RWPE1 (cell line): Measurements from ENCODE around the gene LATS2.
"Not testable (repeated sequence)": the region's sequence is repeated elsewhere in the genome, so short reads cannot be mapped to it uniquely, and the experiment has no call there.

Experiments used
- CTCF ChIA-PET: fragments of 350-600 bp; sonication (Branson Sonifier 250); formaldehyde crosslinking; extraction: SDS; loops from one replicate; lab custom pipeline; 2021; lab: Yijun Ruan, JAX
- POLR2A ChIA-PET: fragments of 400-600 bp; formaldehyde crosslinking; extraction: SDS; loops from one replicate; lab custom pipeline; 2020; ENCODE audit warnings: antibody characterized with exemption; ENCODE audit not compliant: low non-redundant PET; lab: Yijun Ruan, JAX
- DNase-seq: peaks from one replicate; pipeline ENCODE4 v3.0.0; 2012; ENCODE audit warnings: low spot score
- H3K27ac ChIP-seq: fragments of 450-650 bp; 2 replicates; pipeline ENCODE4 v1.5.1; 2017
- TF ChIP-seq, protein P1 (sequence below): fragments of 450-650 bp; conservative IDR thresholded peaks from 2 replicates; pipeline ENCODE4 v1.5.1; 2017; ENCODE audit warnings: low read depth, mild to moderate bottlenecking

Gene LATS2

GRCh38 chr13:20955496-20955895 is 105.9 kb downstream of the LATS2 start:
- ChIA-PET CTCF (interaction anchor here (0.6 kb wide), 1 partner anchor 265 kb away, joined by 3 read pairs; no protein-coding TSS in a partner anchor), POLR2A (no interaction called here)
- no peak for DNase-seq
- H3K27ac ChIP-seq: no peak overlapping the region
- TF ChIP-seq, protein P1, sequence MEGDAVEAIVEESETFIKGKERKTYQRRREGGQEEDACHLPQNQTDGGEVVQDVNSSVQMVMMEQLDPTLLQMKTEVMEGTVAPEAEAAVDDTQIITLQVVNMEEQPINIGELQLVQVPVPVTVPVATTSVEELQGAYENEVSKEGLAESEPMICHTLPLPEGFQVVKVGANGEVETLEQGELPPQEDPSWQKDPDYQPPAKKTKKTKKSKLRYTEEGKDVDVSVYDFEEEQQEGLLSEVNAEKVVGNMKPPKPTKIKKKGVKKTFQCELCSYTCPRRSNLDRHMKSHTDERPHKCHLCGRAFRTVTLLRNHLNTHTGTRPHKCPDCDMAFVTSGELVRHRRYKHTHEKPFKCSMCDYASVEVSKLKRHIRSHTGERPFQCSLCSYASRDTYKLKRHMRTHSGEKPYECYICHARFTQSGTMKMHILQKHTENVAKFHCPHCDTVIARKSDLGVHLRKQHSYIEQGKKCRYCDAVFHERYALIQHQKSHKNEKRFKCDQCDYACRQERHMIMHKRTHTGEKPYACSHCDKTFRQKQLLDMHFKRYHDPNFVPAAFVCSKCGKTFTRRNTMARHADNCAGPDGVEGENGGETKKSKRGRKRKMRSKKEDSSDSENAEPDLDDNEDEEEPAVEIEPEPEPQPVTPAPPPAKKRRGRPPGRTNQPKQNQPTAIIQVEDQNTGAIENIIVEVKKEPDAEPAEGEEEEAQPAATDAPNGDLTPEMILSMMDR: no peak

- H3K27ac ChIP-seq: no peak overlapping the region
- CTCF ChIA-PET: no interaction called here
- TF ChIP-seq, protein P1: no peak
- POLR2A ChIA-PET: no interaction called here
- no peak for DNase-seq
These were observed 108.0 kb downstream of the LATS2 start for GRCh38 chr13:20953245-20953931.

DNA sequence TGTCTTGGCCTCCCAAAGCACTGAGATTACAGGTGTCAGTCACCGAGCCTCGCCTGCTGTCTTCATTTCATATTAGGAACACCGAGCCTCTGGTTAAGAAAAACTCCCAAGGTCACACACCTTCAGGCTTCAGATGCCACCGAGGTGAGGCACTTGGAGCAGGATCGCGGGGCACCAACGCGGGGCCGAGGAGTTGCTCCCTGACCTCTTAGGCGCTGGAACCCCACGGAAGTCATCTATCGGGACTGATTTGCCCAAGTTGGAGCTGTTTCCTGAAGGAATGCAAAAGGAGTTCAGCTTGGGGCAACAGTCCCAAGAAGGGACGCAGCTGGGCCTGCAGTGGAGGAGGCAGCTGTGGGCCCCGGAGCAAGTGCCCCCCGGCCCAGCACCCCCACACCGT is 108.5 kb downstream of the LATS2 start:
- POLR2A ChIA-PET: no interaction called here
- DNase-seq: no peak
- CTCF ChIA-PET: no interaction called here
- TF ChIP-seq, protein P1: no peak
- no peak overlapping the region for H3K27ac ChIP-seq

DNA sequence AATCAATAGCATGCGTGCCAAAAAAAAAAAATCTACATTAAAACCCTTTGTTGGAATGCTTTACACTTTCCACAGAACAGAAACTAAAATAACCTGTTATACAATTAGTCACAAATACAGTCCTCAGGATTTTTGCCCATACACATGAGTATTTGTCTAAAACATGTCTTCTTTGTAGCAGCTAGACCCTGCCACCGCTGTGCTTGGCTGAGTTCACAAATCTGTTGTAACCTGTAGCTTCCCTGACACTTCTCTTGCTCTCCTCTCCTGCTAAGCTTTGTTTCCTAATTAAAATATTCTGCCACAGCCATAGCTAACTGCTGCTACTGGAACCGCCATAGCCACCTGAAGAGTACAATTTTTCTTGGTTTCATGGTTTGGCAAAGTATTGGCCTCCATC is 113.4 kb downstream of the LATS2 start:
- CTCF ChIA-PET: interaction anchor here (0.6 kb wide), 1 partner anchor 184 kb away, joined by 3 read pairs; no protein-coding TSS in a partner anchor
- DNase-seq, POLR2A ChIA-PET, H3K27ac ChIP-seq: not testable (repeated sequence)

- TF ChIP-seq, protein P1: no peak
- ChIA-PET CTCF (interaction anchor here (0.6 to 1.1 kb wide), 2 partner anchors 21 to 166 kb away, joined by 3 to 9 read pairs; no protein-coding TSS in a partner anchor), POLR2A (no interaction called here)
- no peak overlapping the region for H3K27ac ChIP-seq
- no peak for DNase-seq
These were observed 115.4 kb downstream of the LATS2 start for GRCh38 chr13:20945952-20946383.

DNA sequence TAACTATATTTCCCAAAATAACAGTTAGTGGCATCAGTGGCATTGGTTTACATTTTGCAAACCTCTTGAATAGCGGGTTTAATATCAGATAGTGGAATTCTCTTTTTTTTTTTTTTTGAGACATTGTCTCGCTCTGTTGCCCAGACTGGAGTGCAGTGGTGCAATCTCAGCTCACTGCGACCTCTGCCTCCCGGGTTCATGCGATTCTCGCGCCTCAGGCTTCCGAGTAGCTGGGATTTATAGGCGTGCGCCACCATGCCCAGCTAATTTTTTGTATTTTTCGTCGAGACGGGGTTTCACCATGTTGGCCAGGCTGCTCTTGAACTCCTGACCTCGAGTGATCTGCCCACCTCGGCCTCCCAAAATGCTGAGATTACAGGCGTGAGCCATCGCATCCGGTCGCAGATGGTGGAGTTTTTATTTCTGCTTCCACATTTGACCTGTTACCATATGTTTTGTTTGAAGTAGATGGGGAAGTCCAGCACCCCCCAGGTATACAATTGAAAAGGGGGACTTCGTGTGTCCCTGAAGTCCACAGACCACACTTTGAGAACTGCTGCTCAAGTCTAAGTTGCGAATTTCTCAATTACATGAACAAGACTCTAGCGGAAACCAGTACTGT is 118.3 kb downstream of the LATS2 start:
- ChIA-PET CTCF (interaction anchor here (0.5 to 1.1 kb wide), 9 partner anchors 15 to 534 kb away, joined by 3 to 5 read pairs (median 4); no protein-coding TSS in a partner anchor), POLR2A (no interaction called here)
- TF ChIP-seq, protein P1: no peak
- no peak for DNase-seq
- peak overlapping the region; percentile 76 for H3K27ac ChIP-seq

DNA sequence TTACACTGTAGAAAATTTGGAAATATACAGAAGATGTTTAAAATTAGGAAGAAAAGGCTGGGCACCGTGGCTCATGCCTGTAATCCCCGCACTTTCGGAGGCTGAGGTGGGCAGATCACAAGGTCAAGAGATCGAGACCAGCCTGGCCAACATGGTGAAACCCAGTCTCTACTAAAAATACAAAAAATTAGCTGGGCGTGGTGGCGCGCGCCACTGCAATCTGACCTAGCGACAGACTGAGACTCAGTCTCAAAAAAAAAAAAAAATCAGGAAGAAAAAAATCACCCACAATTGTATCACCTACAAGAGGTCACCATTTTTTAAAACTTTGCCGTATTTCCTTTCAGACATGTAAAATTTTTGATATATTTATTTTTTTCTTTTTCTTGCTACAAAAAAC is 120.9 kb downstream of the LATS2 start:
- POLR2A ChIA-PET, DNase-seq, H3K27ac ChIP-seq, CTCF ChIA-PET: not testable (repeated sequence)
